ENCODE measurements around the gene MRAP2. TPM values are rescaled to one million over a fixed set of nuclear protein-coding genes. Genes with fewer than 3 reads are reported as not detected.
"Not testable (repeated sequence)": the region's sequence is repeated elsewhere in the genome, so short reads cannot be mapped to it uniquely, and the experiment has no call there.

The MRAP2 gene
- total and polyA plus RNA-seq, 11 donors, result 0.12 to 0.28 (median 0.23) TPM; not detected in 6

- DNase-seq, result peak in 1 of 5 donors; percentile 38
- WGBS, 4 donors, result 46 to 63% (median 51%) methylated on average over 5 of the region's 5 CpGs
- H3K36me3 ChIP-seq, result no peaks in the 10 kb centered on the region
- H3K27me3 ChIP-seq, result no peaks in the 10 kb centered on the region
- TF ChIP-seq POLR2A (IDR thresholded peaks at IDR 0.05) (no peak), CTCF (IDR thresholded peaks at IDR 0.05) (no peak)
- peaks cover 0 to 7% (median 0%) of the 10 kb centered on the region in 12 donors for H3K9me3 ChIP-seq
- no peak overlapping the region for H3K4me3 ChIP-seq
- H3K27ac ChIP-seq, result no peak overlapping the region
- H3K4me1 ChIP-seq, result peaks cover 0 to 6% (median 0%) of the 10 kb centered on the region in 12 donors
- peak in 3 of 4 donors; percentile 11 to 70 (median 68) for ATAC-seq
- intact Hi-C loops (cut with DNase I), result no loop called here
Observed at GRCh38 chr6:84027340-84028181, 6.0 kb upstream of the MRAP2 start.

DNA sequence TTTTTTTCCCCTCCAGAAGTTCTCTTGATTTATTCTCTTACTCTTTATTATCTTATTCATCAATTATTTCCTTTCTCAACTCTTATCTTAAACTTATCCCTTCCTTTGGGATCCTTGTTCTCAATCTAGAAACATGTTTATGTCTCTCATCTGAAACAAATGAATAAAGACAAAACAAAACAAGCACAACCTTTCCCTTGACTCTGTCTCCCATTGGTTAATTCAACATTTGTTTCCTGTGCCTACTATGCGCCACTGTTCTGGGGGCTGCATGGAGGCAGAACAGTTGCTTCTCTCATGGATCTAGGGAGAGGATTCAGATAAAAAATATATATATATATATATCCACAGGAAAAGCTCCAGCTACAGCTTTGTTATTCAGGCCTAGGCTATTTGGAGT, 5.2 kb upstream of the MRAP2 start:
- Histone ChIP-seq H3K4me3 (no peak overlapping the region), H3K27me3 (peaks cover 0 to 7% (median 0%) of the 10 kb centered on the region in 9 donors), H3K27ac (no peak overlapping the region), H3K36me3 (no peaks in the 10 kb centered on the region), H3K4me1 (peaks cover 0 to 6% (median 0%) of the 10 kb centered on the region in 12 donors), H3K9me3 (peaks cover 0 to 7% (median 0%) of the 10 kb centered on the region in 12 donors)
- DNase-seq (no peak), ATAC-seq (no peak)
- TF ChIP-seq CTCF (IDR thresholded peaks at IDR 0.05) (no peak), POLR2A (IDR thresholded peaks at IDR 0.05) (no peak)
- intact Hi-C loops (cut with DNase I), result no loop called here
- WGBS, 4 donors, result 83 to 95% (median 93%) methylated on average over 1 of the region's 1 CpG

DNA sequence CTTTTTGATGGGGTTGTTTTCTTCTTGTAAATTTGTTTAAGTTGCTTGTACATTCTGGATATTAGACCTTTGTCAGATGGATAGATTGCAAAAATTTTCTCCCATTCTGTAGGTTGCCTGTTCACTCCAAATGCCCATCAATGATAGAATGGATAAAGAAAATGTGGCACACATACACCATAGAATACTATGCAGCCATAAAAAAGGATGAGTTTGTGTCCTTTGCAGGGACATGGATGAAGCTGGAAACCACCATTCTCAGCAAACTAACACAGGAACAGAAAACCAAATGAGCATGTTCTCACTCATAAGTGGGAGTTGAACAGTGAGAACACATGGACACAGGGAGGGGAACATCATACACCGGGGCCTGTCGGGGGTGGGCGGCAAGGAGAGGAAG, 1.6 kb upstream of the MRAP2 start:
- H3K36me3 ChIP-seq; H3K27ac ChIP-seq; H3K9me3 ChIP-seq; intact Hi-C loops (cut with DNase I); ATAC-seq; H3K4me3 ChIP-seq; DNase-seq: not testable (repeated sequence)
- Histone ChIP-seq H3K27me3 (peaks cover 0 to 34% (median 11%) of the 10 kb centered on the region in 9 donors), H3K4me1 (peaks cover 0 to 16% (median 0%) of the 10 kb centered on the region in 12 donors)
- 89 to 93% (median 92%) methylated on average over 3 of the region's 3 CpGs for WGBS, 4 donors

GRCh38 chr6:84035484-84035883, 1.9 kb downstream of the MRAP2 start:
- Histone ChIP-seq H3K36me3 (no peaks in the 10 kb centered on the region), H3K4me3 (no peak overlapping the region), H3K27me3 (peaks cover 0 to 39% (median 11%) of the 10 kb centered on the region in 9 donors), H3K9me3 (peaks cover 0 to 5% (median 0%) of the 10 kb centered on the region in 12 donors), H3K4me1 (peaks cover 0 to 16% (median 0%) of the 10 kb centered on the region in 12 donors), H3K27ac (no peak overlapping the region)
- 82 to 93% (median 86%) methylated on average over 6 of the region's 6 CpGs for WGBS, 4 donors
- ATAC-seq, result no peak
- no peak for DNase-seq
- intact Hi-C loops (cut with DNase I), result no loop called here
- no peak for TF ChIP-seq CTCF (IDR thresholded peaks at IDR 0.05)
- no peak for TF ChIP-seq POLR2A (IDR thresholded peaks at IDR 0.05)
